Nephron progenitor cell (in vitro differentiated cells): ENCODE measurements around the gene PTGIS.

ENCODE experiments used
- DNase-seq: peaks from one replicate; pipeline ENCODE4 v3.0.0; 2021
- H3K27ac Mint-ChIP-seq: 2 replicates; pipeline ENCODE4 v1.8.0; 2021; ENCODE audit warnings: mild to moderate bottlenecking, moderate library complexity, mixed read lengths
- H3K27me3 Mint-ChIP-seq: 2 replicates; pipeline ENCODE4 v1.8.0; 2021; ENCODE audit warnings: mild to moderate bottlenecking, low read depth, mixed read lengths; ENCODE audit not compliant: poor library complexity
- H3K36me3 Mint-ChIP-seq: 2 replicates; pipeline ENCODE4 v1.8.0; 2021; ENCODE audit warnings: low read depth, mixed read lengths
- H3K4me1 Mint-ChIP-seq: 2 replicates; pipeline ENCODE4 v1.8.0; 2021; ENCODE audit warnings: mixed read lengths
- H3K4me3 Mint-ChIP-seq: 2 replicates; pipeline ENCODE4 v1.8.0; 2021; ENCODE audit warnings: mild to moderate bottlenecking, moderate library complexity, mixed read lengths
- H3K9me3 Mint-ChIP-seq: 2 replicates; pipeline ENCODE4 v1.8.0; 2021; ENCODE audit warnings: mild to moderate bottlenecking, moderate library complexity, mixed read lengths
- CTCF ChIP-seq: fragments of 200-600 bp; sonication (generic); IDR thresholded peaks from 2 replicates; pipeline ENCODE4 v1.5.0; 2021; ENCODE audit warnings: antibody characterized with exemption

The PTGIS gene

GRCh38 chr20:49543071-49543857 lies 24.7 kb downstream of the PTGIS start:
- peaks cover 9% of the 10 kb centered on the region for H3K27me3 Mint-ChIP-seq
- peaks cover 66% of the 10 kb centered on the region for H3K36me3 Mint-ChIP-seq
- peaks cover 22% of the 10 kb centered on the region for H3K9me3 Mint-ChIP-seq
- peak overlapping the region; percentile 27 for H3K4me3 Mint-ChIP-seq
- peaks cover 19% of the 10 kb centered on the region for H3K4me1 Mint-ChIP-seq
- peak overlapping the region; percentile 62 for H3K27ac Mint-ChIP-seq
- DNase-seq = no peak
- no peak for TF ChIP-seq CTCF

GRCh38 chr20:49542514-49542991 lies 25.4 kb downstream of the PTGIS start:
- no peak for DNase-seq
- Mint-ChIP-seq H3K4me3 (no peak overlapping the region), H3K27me3 (peaks cover 9% of the 10 kb centered on the region), H3K9me3 (peaks cover 24% of the 10 kb centered on the region), H3K27ac (no peak overlapping the region), H3K4me1 (peaks cover 19% of the 10 kb centered on the region), H3K36me3 (peaks cover 72% of the 10 kb centered on the region)
- TF ChIP-seq CTCF = no peak

- peak; percentile 79 for TF ChIP-seq CTCF
- Mint-ChIP-seq H3K4me1 (peaks cover 19% of the 10 kb centered on the region), H3K27ac (peak overlapping the region; percentile 58), H3K36me3 (peaks cover 78% of the 10 kb centered on the region), H3K9me3 (peaks cover 24% of the 10 kb centered on the region), H3K27me3 (peaks cover 10% of the 10 kb centered on the region), H3K4me3 (no peak overlapping the region)
- peak; percentile 71 for DNase-seq
These were observed 26.0 kb downstream of the PTGIS start for GRCh38 chr20:49541733-49542513.

GRCh38 chr20:49540687-49541435 lies 27.1 kb downstream of the PTGIS start:
- Mint-ChIP-seq H3K27me3 (peaks cover 12% of the 10 kb centered on the region), H3K4me3 (no peak overlapping the region), H3K27ac (peak overlapping the region; percentile 25), H3K9me3 (peaks cover 24% of the 10 kb centered on the region), H3K4me1 (peaks cover 19% of the 10 kb centered on the region), H3K36me3 (peaks cover 75% of the 10 kb centered on the region)
- TF ChIP-seq CTCF = no peak
- no peak for DNase-seq

GRCh38 chr20:49540232-49540620 lies 27.7 kb downstream of the PTGIS start:
- H3K36me3 Mint-ChIP-seq = peaks cover 71% of the 10 kb centered on the region

More at GRCh38 chr20:49540232-49540620, 27.7 kb downstream of the PTGIS start:
- Mint-ChIP-seq H3K9me3 (peaks cover 20% of the 10 kb centered on the region), H3K27ac (no peak overlapping the region), H3K27me3 (peaks cover 10% of the 10 kb centered on the region), H3K4me1 (peaks cover 19% of the 10 kb centered on the region), H3K4me3 (no peak overlapping the region)
- TF ChIP-seq CTCF = no peak
- DNase-seq = no peak
